ENCODE measurements around the gene PTRH1. TPM values are rescaled to one million over a fixed set of nuclear protein-coding genes. Genes with fewer than 3 reads are reported as not detected.
"Not testable (repeated sequence)": the region's sequence is repeated elsewhere in the genome, so short reads cannot be mapped to it uniquely, and the experiment has no call there.

Gene PTRH1, protein sequence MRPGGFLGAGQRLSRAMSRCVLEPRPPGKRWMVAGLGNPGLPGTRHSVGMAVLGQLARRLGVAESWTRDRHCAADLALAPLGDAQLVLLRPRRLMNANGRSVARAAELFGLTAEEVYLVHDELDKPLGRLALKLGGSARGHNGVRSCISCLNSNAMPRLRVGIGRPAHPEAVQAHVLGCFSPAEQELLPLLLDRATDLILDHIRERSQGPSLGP
- total RNA-seq (2014; rRNA removed; shearing (Covaris generic)) = 9.9 and 11.4 TPM in 2 replicates

DNA sequence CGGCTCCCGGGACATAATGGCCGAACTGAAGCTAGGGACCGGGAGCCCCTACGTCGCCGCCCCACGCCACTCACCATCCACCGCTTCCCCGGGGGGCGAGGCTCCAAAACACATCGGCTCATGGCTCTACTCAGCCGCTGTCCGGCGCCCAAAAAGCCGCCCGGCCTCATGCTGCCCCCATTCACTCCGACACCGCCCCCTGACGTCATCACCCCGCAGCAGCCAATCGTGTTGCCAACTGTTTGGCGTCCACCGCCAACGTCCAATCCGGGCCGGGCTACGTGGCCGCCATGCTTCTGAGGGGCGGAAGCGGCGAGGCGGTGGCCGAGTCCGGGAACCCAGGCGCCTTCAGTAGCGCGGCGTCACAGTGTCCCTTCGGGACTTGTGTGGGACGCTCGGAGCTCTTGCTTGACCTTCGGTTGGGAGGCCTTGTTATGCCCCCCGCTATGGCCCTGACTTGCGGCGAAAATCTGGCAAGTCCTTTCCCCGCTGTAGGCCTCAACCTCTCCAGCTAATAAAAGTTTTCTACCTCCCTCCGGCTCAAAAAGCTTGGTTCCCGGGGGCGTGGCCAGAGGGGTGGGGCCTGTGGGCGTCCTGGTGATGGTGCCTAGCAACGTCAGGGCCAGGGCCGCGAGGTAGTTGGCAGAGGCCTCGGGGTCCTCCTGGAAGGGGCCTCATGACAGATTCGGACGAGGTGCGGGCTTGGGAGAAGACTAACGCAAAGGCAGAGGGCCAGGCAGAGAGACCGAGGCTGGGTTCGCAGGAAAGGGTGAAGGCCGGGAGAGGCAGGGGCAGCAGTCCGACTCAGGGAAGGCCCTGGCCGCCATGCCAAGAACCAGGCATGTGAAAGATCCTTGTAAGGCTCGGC lies at the start of gene PTRH1, which contains the start of gene TTC16:
Gene PTRH1 (minus strand): TSS at position 194 of the 868 bp plus-strand sequence. CDS start 24 bp downstream, at position 170.
Gene TTC16 (plus strand): TSS at position 610 of the 868 bp plus-strand sequence. CDS start 67 bp downstream, at position 677.
- DNase-seq (ENCODE audit: low spot score) = peak; percentile 94

DNA sequence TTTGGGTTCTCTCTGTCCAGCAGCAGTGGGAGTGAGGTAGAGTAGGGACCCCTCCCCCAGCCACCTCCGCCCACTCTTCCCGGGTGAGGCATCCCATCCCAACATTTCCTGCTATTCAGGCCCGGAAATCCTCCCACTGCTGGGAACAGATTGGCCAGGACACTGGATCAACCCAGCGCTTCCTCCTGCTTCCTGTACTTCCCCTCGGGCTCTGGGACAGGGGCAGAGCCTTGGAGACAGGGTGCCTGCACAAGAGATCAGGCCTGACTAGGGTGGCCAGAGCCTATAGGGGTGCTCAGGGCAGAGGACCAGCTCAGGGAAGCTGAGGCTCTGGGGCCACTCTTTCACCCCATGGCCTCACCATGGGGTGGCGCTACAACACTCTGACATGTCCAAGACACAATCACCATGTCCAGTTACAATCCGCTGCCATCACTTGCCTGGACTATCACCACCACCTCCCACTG lies 48.5 kb upstream of the PTRH1 start:
- no peak for DNase-seq (ENCODE audit: low spot score)

DNA sequence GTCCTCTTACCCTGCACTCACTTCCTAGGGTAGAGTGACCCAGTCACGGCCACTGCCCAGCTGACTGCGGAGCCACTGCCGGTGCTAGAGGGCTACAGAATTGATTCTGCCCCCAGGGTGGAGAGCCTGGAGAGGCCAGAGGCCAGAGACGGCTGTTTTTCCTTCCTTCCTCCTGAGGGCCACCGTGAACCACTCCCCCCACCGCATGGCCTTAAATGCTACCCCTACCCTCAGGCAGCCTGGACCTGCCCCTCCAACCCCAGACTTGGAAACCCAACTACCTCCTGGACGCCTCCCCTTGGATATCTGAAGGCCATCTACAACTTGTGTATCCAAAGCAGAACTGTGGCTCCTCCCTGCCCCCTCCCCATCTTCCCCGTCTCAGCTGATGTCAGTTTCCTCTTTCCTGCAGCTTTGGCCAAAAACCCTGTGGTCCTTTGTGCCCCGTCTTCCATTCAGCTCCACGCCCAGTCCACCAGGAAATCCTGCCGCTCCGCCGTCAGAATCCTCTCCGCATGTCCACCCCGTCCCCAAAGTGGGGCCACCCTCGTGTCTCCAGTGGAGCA lies 46.7 kb upstream of the PTRH1 start:
- no peak for DNase-seq (ENCODE audit: low spot score)

DNA sequence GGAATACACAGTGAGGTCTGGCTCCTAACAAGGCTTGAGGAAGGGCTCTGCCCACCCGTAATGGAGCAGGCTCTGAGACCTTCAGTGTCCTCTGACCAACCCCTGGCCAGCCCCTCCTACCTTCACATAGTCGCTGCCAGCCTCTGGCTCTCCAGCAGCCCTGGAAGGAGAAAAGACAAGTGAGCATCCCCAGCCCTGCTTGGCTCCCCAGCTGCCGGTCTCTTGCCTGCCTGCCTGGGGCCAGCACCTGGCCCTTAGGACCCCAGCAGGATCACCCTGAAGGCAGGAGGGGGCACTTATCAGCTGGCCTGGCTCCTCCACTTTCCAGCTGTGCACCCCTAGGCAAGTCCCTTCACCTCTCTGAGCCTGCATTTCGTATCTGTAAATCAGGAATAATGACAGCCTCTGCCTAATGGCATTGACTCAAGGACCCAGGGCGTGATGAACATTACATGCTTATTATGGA lies 46.1 kb upstream of the PTRH1 start:
- DNase-seq (ENCODE audit: low spot score) = no peak

DNA sequence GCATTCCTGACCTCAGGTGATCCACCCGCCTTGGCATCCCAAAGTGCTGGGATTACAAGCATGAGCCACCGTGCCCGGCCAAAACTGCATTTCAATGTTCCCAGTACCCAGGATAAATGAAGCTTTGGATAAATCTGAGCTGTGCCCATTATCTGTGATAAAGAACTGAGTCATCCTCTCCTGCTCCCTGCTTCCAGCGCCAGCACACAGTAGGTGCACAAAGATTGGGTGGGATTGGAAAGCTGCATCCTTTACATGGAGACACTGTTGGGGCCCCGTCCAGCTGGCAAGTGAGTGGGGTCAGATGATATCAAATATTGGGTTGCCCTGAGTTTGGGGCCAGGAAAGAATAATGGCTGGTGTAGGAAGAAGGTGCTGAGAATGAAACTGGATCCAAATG lies 45.6 kb upstream of the PTRH1 start:
- DNase-seq (ENCODE audit: low spot score) = no peak

DNA sequence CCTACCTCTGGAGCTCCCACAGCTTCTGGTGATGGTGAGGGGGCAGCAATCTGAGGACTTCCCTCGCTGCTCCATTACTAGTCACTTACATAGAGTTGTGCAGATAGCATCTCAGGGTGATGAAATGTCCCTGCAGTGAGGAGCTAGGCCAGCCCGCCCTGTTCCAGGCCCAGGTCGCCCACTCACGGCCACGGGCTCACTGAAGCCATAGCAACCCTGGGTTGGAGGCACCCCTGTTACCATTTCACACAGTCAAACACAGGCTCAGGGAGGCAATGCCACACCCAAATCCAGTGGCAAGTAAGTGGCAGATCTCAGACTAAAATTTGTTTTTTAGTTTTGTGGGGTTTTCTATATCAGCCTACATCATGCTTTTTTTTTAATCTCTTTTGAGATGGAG lies 43.4 kb upstream of the PTRH1 start:
- DNase-seq (ENCODE audit: low spot score) = no peak

DNA sequence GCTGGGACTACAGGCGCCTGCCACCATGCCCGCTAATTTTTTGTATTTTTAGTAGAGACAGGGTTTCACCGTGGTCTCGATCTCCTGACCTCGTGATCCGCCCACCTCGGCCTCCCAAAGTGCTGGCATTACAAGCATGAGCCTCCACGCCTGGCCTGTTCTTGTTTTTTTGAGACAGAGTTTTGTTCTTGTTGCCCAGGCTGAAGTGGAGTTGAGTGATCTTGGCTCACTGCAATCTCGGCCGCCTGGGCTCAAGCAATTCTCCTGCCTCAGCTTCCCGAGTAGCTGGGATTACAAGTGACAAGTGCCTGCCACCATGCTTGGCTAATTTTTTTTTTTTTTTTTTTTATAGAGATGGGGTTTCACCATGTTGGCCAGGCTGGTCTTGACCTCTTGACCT lies 41.3 kb upstream of the PTRH1 start:
- DNase-seq (ENCODE audit: low spot score) = not testable (repeated sequence)

DNA sequence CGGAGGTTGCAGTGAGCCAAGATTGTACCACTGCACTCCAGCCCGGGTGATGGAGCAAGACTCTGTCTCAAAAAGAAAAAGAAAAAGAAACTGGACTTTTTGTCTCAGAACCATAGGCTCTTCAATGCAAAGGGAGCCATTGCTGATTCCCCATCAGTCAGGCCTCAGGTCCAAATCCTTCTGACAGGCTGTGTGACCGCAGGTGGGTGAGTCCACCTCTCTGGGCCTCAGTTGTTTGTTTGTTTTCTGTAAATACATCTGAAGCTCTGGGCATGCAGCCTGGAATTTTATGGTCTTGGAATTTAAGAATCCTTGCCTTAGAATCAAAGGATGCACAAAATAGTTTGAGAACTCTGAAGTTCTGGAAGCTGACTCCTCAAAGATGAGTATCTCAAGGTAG lies 40.8 kb upstream of the PTRH1 start:
- no peak for DNase-seq (ENCODE audit: low spot score)

DNA sequence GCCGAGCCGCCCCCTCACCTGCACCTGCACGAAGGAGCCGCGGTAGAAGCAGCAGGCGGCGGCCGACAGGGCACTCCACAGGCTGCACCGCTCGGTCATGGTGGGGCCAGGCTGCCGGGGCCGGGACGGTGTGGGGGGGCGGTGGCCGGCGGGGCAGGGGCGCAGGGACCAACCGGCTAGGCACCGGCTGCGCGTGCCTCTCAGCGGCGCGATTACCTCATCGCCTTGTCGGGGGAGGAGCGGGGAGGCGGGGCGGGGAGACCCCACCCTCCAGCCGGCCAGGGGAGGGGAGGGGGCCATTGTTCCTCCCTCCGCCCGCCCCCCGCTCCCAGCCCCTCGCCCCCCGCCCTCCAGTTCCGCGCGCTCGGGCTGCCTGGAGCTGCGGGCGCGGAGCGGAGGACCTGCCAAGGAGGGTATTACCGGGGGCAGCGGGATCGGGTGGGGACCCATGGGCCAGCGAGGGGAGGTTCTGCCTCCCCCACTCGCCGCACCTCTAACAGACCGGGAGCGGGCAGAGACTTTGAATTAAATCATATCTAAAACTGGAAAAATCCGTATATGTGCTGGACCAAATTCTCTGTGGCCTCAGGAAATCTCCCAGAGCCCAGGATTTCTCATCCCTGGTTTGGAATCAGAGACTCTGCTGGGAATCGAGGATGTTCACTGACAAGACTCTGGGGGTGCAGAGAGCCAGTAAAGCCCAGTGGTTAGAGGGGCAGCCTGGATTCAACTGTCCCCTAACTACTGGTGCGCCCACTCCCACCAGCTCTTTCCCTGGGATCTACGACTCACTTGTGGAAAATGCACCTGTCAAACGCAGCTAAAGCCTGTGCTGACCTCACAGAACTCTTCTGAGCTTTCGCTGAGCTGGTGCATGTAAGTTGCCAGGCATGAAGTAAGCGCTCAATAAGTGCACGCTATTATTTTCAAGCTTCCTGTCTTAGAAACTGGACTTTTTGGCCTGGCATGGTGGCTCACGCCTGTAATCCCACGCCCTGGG lies 39.9 kb upstream of the PTRH1 start:
- DNase-seq (ENCODE audit: low spot score) = no peak

DNA sequence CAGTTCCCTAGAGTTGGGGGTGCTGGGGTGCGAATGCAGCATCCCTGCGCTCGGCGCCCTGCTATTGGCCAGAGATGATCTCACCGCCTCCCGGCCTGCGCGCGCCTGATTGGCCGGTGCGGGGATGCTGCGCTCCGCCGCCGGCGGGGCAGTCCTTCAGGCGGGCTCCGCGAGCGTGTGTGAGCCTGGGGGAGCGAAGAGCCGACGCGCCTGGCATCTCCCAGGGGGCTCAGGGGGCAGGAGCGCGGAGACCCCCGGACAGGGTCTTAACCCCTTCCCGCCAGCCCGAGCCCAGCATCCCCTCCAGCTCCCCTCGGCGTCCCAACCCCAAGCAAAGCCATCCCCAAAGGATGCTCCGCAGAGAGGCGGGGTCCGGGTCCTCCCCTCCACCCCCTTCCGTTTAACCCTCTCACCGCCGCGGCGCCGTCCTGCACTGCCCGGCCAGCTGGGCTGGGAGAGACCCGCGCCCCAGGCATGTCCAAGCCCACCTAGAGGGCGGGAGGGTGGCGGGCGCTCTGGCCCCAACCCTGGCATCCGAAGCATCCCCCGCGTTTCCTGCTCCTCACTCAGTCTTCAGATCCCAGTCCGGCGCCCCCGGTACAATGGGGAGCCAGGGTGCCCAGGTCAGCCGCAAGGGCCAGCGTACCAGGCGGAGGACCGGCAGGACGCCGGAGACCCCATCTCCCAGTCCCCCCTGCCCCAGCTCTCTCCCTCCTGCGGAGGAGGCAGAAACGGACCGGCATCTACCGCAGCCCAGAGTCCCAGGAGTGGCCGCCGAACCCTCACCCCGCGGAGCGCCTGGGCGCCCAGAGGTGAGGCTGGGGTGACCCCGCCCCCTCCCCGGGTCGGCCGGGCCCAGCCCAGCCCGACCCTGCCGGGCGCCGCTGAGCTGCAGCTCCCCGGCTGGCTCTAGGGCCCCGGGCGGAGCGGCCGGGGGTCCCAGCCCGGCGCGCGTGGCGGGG lies 38.9 kb upstream of the PTRH1 start:
- no peak for DNase-seq (ENCODE audit: low spot score)

DNA sequence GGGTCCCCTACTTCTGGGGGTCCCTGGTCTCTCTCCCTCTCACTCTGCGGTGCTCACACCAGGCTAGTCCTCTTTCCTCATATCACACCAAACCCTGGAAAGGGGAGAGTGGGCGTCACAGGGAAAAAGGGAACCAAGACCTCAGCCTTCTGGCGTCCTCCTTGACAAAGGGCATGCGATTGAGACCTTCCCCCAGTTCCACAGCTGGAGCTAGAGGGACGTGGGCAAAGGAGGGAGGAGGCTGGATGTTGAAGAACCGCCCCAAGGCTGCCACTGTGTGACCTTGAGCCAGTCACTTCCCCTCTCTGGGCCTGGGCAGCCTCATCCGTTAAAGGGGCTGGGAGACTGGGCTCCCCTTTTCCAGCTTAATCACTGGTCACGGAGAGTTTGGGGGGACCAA lies 38.2 kb upstream of the PTRH1 start:
- no peak for DNase-seq (ENCODE audit: low spot score)

DNA sequence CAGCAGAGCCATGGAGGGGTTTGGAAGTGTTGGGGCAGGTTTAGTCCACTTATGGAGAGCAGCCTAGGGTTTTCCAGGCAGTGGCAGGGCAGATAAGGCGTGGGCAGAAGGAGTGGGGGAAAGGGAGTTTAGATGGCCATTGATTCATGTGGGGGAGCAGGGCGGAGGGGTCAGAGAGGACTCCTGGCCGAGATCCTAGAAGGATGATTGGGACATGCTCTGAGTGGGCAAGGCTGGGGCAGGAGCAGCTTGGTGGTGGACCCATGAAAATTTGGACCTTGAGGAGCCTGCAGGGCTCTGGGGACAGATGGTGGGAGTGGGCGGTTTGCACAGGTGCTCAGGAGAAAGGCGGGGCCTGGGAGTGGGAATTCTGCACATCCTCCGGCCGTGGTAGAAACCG lies 37.7 kb upstream of the PTRH1 start:
- DNase-seq (ENCODE audit: low spot score) = no peak

DNA sequence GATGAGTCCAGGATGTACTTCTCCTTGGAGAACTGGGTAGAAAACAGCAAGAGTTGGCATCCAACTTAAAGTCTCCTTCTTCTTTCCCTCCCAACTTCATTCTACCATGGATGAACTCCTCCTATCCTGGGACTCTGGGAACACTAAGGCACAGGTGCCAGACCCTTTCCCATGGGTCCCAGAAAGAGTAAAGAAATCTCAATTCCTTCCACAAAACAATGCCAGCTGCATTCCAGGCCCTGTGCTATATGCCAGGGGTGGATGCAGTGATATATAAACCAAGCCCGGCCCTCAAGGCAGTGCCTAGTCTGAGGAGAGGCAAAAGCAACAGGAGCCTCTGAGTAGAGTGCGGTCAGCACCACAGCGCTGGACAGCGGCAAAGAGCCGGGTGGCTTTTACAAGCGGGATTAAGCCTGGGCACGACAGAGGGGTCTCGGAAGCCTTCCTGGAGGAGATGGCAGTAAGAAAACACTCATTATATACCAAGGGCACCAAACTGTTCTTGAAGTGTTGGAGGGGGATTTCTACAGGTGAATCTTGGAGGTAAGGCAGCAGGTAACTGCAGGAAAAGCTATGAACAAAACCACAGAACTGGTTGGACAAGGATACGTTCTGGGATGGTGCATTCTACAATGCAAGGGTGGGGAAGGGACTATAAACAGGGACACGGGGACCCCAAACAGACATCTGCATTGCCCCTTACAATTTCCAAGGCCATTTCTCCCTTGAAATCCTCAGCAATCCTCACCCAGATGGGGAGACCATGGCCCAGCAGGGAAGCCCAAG lies 36.0 kb upstream of the PTRH1 start:
- DNase-seq (ENCODE audit: low spot score) = no peak

DNA sequence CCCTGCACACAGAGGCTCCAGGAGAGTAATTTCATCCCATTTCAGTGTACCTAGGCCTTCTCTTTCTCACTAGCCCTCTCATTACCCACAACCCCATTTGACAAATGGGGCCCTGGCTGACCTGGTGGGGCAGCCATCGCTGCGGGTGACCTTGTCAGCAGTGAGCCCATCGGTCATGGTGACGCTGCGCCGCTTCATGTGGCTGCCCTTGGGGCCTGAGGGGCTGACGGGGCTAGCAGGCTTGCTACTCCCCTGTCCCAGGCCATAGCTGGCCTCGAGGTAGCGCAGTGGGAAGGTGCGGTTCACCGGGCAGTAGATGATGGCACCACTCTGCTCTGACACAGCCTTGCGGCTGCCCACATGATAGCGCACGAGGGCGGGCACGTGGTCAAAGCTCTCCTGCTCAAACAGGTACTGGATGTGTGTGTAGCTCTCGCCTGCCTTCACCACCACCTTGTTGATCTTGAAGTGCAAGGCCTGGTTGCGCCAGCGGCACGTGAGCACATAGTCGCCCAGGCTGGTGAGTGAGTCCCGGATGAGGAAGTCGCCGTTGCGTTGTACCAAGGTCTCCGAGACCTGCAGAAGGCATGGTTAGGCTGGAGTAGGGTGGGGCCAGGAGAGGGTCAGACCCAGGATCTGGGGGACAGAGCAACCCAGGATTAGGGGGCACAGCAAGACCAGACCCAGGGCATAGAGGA lies 33.8 kb upstream of the PTRH1 start:
- no peak for DNase-seq (ENCODE audit: low spot score)

DNA sequence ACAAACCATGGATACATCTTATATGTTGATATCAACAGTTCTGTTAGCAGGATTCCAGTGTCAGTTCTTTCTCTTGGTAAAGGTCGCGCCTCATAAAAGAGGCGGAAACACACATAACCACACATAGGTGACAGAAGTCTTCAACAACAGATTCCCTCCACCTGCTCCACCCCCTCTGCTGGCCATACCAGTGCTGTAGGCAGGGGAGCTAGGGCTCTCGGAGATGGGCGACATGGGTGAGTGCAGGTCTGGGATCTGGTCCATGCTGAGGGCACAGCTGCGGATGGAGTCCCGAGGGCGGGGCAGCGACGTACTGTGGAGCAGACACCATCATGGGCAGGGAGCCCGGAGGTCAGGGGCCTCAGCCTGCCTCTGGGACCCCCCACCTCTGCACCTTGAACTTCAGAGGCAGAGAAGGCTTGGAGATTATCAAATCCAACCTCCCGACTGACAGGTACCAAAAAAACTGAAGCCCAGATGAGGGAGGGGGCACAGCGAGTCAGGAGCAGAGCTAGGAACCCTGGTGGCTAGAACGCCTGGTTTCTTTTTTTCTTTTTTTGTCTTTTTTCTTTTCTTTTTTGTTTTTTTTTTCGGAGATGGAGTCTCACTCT lies 31.6 kb upstream of the PTRH1 start:
- no peak for DNase-seq (ENCODE audit: low spot score)

DNA sequence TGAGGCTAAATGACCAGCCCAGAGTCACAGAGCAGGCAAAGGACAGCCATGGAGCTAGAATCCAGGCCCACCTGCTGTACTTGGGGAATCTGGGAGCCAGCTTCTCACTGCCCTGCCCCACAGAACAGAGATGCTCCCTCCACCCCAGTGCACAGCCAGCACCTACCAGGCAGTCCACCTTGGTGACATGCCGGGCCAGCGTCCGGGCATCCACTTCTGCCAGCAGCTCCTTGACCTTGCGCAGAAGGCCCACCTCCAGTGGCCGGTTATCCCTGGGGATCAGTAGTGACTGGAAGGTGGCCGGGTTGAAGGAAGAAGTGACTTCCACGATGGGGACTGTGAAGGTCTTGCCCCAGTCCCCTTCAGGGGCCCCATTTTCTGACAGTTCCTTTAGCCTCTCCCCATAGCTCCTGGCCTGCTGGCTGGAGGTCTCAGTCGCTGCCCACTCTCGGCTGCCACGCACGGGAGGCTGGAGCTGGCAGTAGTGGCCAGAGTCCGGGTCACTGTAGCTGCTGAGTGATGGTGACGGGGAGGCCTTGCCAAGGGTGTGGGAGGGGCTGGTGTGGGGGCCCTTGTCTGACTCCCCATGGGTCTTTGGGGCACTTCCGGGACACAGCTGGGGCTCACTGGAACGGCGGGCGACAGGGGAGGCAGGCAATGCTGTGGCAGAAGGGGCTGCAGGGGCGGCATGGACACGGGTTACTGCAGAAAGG lies 29.1 kb upstream of the PTRH1 start:
- no peak for DNase-seq (ENCODE audit: low spot score)

DNA sequence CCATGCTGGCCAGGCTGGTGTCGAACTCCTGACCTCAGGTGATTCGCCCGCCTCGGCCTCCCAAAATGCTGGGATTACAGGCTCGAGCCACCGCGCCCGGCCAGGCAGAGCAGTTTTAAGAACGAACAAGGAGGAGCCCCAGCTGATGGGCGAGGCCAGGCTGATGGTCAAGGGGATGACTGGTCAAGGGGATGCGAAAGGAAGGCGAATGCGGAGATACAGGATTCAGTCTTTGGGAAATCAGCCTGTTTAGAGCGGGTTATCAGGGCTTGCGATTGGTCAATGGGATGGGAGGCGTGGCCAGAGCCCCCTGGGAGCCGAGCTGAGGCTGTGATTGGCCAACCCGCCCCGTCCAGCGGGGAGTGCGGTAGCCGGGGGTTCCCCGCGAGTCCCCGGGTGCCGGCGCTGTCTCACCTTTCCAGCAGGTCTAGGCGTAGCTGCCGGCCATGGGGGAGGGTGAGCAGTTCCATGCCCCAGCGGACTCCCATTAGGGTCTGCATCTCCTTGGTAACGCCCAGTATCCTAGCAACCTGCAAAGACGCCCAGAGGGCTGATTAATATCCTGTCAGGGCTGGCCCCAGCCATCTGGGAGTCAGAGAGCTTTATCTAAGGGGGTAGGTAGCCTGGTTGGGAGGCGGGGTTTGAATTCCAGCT lies 27.1 kb upstream of the PTRH1 start:
- no peak for DNase-seq (ENCODE audit: low spot score)

All from H4 (cell line).